ENCODE measurements around the gene CELSR2. TPM values are rescaled to one million over a fixed set of nuclear protein-coding genes. Genes with fewer than 3 reads are reported as not detected.

Gene CELSR2
- polyA plus RNA-seq, 1 donor, result 4.1 TPM

GRCh38 chr1:109307274-109308021 is 58.1 kb downstream of the CELSR2 start:
- no peak for DNase-seq

DNA sequence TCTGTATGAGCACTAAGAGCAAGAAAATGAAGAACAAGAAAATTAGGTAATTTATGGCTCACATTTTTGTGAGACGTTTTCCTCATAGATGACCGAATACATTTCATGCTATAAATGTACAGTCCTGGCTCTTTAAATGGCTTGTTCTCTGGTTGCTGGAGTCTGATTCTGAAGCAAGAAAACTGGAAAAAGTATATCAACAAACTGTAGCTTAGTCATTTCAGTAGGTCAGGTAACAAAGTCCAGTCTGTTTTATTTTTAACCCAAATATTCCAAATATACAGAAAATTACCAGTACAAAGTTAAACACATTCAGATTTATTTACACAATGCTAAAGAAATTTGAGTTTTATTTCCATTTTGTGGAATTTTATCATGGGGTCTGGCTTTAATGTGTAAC is 60.0 kb downstream of the CELSR2 start:
- DNase-seq, result no peak

DNA sequence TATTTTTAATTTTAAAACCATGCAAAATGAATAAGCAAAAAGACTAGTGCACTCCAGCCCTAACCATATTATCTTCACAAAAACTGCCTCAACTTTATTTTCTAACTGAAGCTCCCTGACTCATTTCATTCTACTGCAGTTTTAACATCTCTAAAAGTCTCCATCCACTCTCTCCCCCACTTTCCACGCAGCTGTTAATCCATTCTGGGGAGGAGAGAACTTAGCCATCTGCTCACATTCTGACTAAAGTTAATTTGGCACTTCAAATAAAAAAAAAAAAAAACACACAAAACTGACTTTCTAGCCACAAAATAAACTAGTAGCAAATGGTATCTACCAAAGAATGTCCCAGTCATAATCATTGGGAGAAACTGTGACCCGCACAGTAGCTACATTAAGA is 62.9 kb downstream of the CELSR2 start:
- DNase-seq, result no peak

DNA sequence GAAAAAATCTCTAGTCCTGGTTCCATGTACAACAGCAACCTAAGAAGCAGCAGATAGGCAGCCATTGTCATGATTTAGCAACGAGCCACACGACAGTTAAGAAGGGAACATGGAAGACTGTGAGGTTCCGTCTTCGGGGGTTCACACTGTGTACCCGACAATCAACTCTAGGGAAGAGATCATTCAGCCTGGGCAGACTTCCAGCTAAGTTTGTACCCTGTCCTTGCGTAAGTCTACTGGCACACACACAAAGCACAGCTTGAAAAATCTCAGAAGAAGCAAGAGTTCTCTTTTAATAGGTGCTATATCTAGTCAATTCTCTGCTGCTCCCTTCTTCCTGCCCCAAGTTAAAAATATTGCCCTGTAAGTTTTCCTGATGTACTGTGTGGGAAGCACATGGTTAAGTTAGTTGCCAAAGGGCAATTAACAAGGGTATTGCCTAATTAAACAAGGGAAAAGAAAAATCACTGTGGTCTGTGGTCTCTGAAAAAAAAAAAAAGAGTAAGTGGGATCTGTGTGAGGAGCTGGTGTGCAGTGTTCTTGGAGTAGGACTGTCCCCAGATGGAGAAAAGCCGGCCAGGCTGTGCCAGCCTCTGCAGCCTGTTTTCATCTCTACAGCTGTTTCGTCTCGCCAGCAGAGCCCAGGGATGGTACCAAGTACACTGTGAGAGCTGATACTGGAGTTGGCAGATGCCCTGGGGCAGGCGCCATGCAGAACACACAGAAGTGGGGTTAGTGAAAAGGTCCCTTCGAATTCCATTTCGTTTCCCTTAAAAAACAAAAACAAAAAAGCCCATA is 63.8 kb downstream of the CELSR2 start:
- peak; percentile 18 for DNase-seq

GRCh38 chr1:109314795-109315194 is 65.5 kb downstream of the CELSR2 start:
- DNase-seq, result no peak

DNA sequence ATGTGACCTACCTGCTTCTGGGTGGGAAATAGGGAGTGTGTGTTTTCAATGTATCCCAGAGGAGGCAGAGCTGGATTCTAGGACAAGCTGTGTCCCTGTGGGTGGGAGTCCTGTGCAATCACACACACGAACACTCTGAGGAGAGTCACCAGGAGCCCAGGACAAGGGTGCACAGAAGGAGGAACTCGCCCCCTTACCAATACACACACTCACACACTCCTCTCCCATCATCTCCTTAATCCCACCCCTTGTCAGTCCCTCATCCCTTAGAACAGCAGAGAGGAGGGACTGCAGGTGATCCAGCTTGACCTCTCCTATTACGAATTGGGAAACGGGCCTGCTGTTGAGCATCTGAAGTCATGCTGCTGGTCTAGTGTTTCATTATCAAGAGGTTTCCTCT is 65.9 kb downstream of the CELSR2 start:
- no peak for DNase-seq

DNA sequence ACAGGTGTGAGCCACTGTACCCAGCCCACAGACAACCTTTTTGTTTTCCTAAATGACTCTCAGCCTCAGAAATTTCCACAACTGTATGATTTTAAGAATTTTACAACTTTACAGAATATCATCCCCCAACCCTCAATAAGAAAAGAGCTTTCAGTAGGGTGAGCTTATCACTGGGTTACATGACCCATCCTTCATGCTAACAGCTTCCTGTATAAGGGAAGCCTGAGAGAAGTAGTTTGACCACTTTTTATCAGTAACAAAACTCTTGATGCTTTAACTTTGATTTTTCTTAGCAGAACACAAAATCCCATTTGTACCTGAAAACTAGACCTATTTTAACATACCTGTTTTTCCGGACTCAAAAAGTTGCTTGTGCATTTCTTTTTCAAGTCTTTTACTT is 67.2 kb downstream of the CELSR2 start:
- DNase-seq, result no peak

DNA sequence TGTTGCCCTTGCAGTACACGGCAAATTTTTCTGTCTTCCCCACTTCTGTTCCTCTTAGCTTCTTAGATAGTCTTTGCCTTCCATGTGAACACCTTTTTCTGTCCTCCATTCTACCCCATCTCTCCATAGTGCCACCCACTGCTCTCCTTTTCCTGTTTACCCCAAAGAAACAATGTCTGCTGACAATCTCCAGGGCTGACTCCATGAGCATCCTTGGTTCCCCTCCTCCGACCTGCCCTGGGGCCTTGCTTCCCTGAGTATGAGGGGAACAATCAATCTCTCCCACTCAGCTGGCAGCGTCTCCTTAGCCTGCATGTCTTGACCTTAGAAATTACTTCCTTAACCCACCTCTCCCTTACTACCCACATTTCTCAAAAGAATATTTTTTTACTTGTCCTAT is 69.8 kb downstream of the CELSR2 start:
- DNase-seq, result no peak

GRCh38 chr1:109322974-109323373 is 73.6 kb downstream of the CELSR2 start:
- no peak for DNase-seq

Other genes with a start within 250 kb of the CELSR2 start
- gene WDR47, start 207.4 kb upstream of the CELSR2 start, polyA plus RNA-seq (ENCODE audit: insufficient read length), result 10.8 TPM
- gene TAF13, start 173.5 kb upstream of the CELSR2 start, polyA plus RNA-seq (ENCODE audit: insufficient read length), result 34.1 TPM
- gene TMEM167B, start 158.8 kb upstream of the CELSR2 start, polyA plus RNA-seq (ENCODE audit: insufficient read length), result 39.5 TPM
- 0.27 TPM for gene ELAPOR1, start 135.4 kb upstream of the CELSR2 start, polyA plus RNA-seq (ENCODE audit: insufficient read length)
- gene SARS1, start 35.6 kb upstream of the CELSR2 start, polyA plus RNA-seq (ENCODE audit: insufficient read length), result 83.1 TPM
- gene PSRC1, start 33.6 kb downstream of the CELSR2 start, polyA plus RNA-seq (ENCODE audit: insufficient read length), result 11.1 TPM
- gene MYBPHL, start 57.5 kb downstream of the CELSR2 start, polyA plus RNA-seq (ENCODE audit: insufficient read length), result 0.94 TPM
- 32.9 TPM for gene SORT1, start 148.4 kb downstream of the CELSR2 start, polyA plus RNA-seq (ENCODE audit: insufficient read length)
- gene PSMA5, start 176.9 kb downstream of the CELSR2 start, polyA plus RNA-seq (ENCODE audit: insufficient read length), result 52.5 TPM
- gene SYPL2, start 217.0 kb downstream of the CELSR2 start, polyA plus RNA-seq (ENCODE audit: insufficient read length), result 289 TPM
- gene ATXN7L2, start 234.4 kb downstream of the CELSR2 start, polyA plus RNA-seq (ENCODE audit: insufficient read length), result 31.2 TPM
- 11.5 TPM for gene CYB561D1, start 244.6 kb downstream of the CELSR2 start, polyA plus RNA-seq (ENCODE audit: insufficient read length)

Data from hindlimb muscle (tissue), 1 donor.